Stimulated activated CD8-positive, alpha-beta memory T cell treated with anti-CD3 and anti-CD28 coated beads, Interleukin-15, amount 100 ng/mL, for 24 hours (primary cell): Measurements from ENCODE around the gene DCAF8.

Experiments used
- DNase-seq: peaks from one replicate; pipeline ENCODE4 v3.0.0-alpha.2; 2020; ENCODE audit warnings: low read depth

Gene DCAF8

GRCh38 chr1:160225345-160225744 lies 37.0 kb downstream of the DCAF8 start:
- no peak for DNase-seq

DNA sequence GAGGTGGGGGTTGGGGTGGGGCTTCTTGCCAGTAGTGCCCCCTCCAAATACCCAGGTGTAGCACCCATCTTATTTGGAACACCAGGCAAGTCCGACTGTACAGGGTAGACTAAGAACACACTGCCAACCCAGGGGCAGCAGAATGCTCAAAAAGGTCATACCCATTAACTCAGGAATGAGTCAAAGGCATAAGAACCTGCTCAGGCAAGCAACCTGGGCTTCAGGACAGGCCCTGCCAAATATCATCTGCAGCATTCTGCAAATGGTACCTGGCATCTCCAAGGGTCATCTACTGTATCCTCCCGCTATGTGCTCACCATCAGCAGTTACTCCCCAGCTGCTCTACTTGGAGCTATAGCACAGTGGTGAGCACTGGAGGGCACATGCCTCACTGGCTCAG lies 37.7 kb downstream of the DCAF8 start:
- DNase-seq, result no peak

GRCh38 chr1:160222546-160222945 lies 39.8 kb downstream of the DCAF8 start:
- no peak for DNase-seq

DNA sequence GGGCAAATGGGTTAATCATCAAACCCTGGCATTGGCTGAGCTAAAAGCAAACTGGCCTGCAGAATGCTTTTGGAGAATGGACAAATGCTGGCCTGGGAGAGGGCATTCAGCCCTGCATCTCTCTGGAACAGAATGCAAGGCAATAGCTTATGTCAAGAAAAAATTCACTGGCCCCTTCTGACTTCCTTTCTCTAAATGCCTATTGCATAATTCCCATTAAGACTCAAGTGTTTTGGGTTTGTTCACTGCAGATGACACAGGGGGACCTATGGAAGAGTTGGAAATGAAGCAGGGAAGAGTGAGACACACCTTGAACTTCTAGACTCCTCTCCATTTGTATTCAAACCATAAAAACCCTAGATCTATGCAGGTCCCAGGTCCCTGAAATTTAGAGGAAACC lies 41.3 kb downstream of the DCAF8 start:
- no peak for DNase-seq

- DNase-seq, result no peak
Observed at GRCh38 chr1:160220301-160220700, 42.0 kb downstream of the DCAF8 start.

DNA sequence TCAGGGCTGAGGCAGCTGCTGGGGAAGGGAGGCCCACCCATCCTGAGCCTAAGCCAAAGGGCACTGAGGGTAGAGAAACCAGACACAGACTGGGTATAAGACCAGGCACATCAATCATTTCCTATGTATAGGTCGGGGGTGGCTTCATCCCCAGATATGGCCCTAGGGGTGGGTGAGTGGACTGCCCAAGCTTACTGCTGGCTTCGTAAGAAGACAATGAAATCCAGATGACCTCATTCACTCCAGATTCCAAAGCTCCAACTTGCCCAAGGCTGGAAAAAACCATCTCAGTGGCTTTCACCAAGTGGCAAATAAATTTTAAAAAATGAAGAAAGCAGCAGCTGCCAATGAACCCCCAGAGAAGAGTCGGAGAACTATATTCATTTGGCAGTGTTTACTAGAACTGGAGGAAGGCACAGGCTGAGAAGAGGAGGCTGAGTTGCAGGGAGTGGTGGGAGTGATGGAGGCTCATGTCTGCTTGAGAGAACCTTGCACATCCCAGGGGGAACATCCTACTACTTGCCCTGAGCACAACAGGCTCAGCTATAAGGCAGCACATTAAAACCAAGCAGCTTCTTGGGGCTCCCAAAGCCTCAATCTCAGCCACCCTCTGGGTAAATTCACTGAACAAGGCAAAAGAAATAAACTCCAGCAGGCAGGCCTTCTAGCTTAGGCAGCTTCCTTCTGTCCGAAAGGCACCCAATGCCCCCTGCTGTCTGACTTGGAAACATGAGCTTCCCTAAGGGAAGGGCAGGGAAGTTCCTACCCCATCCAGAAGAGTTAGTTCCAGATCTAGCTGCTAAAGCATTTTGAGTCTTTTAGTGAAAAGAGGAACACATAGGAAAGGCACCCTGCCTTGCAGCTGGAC lies 43.1 kb downstream of the DCAF8 start:
- no peak for DNase-seq

DNA sequence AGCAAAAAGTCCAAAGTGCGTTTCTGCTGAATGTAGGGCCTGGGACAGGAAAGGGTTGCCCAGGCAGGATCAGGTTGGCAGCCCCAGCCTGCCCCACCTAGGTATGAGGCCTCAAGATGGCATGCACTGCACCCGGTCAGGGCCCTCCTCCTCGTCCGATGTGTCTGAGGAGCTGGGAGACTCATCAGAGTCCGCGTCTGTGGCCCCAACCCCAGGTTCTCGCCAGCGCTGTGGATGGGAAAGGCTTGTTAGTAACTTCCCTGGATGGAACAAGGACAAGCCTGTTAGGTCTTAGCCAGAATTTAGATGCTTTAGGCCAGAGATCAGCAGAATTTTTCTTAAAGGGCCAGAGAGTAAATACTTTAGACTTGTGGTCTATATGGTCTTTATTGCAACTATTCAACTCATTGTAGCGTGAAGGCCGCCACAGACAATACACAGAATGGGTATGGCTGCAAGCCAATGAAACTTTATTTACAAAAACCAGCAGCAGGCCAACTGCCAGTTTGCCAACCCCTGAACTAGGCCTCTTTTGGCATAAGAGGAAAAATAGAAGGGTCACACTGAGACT lies 44.8 kb downstream of the DCAF8 start:
- no peak for DNase-seq

GRCh38 chr1:160216301-160216700 lies 46.0 kb downstream of the DCAF8 start:
- DNase-seq, result no peak

DNA sequence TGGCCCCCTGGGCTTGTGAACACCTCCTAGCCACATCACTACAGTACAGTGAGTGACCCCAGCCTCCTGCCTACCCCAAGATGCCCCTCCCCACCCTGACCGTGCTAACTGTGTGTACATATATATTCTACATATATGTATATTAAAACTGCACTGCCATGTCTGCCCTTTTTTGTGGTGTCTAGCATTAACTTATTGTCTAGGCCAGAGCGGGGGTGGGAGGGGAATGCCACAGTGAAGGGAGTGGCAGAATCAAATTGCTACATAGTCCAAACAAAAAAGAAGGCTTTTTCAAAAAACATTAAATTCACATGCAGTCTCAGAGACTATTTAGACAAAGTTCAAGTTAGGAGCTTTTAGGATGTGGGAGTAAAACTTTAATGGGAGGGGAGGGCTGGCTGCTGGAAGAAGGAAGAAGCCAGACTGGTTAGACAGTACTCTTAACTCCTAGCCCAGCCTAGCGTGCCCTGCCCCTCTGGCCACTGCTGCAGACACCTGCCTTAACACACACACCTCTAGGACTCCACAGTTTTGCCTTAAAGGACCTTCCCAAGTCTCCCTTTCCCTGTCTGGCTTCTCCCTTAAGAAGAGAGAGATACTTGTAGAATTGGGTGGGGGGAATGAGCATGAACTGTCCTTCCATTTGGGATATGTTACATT lies 47.7 kb downstream of the DCAF8 start:
- DNase-seq, result no peak

DNA sequence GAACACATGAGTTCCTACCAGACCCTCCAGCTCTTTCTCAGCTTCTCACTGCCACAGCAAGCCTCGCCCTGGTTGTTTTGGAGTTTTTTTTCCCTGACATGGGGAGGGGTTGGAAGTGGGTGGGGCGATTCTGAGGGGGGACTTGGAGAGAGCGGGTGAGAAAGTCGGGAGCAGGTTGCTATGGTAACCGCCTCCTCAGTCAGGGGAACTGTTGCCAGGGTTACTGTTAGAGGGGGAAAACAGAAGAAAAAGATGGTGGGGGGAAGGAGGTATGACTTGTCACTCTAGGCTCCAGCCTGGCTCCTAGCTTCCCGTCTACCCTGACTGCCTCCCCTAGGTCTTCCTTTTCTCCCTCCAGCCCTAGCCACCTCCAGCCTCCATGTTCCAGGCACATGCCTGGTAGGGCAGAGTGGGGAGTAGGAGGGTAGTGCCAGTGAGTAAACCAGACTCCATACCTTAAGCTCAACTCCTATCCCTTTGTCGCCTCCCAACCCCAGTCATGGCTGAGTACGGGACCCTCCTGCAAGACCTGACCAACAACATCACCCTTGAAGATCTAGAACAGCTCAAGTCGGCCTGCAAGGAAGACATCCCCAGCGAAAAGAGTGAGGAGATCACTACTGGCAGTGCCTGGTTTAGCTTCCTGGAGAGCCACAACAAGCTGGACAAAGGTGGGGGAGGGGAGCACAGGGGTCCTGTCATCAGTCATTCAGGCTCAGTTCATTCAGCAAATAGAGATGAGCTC lies 51.1 kb downstream of the DCAF8 start:
- DNase-seq, result no peak

GRCh38 chr1:160210561-160210960 lies 51.8 kb downstream of the DCAF8 start:
- no peak for DNase-seq

- no peak for DNase-seq
Observed at GRCh38 chr1:160209321-160210046, 52.9 kb downstream of the DCAF8 start.

- DNase-seq, result no peak
Observed at GRCh38 chr1:160208557-160209320, 53.6 kb downstream of the DCAF8 start.

DNA sequence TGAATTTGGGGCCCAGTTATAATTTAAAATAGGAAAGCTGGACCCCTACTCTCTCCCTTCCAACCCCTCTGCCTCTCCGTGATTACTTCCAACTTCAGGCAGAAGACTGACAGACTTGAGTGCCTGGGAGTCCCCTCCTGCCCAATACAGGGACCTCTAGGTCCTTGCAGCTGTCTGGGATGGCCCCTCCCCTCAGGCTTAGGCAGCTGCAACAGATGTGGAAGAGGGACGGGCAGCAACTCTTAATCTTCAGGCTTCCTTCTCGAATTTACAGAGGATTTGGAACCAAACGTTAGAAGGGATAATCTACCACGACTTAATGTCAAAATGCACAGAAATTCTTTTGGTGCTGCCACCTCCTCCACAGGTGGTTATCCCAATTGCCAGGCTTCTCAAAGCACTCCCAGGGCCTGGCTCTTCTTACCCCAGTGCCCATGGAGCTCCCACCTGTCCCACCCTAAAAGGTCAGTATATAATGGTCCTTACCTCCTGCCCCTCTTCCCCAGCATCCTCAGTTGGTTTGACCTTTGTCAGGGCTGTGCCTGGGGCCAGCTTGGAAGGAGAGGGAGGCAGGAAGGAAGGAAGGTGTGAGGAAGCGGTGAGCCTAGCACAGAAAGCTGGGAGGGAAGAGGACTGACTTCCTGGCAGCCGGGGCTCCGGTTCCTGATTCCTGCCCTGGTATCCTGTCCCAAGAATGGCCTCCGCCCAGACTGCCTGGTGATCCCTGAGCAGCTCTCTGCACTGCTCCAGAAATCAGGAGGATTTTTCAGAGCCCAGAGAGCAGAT lies 54.4 kb downstream of the DCAF8 start:
- no peak for DNase-seq

- DNase-seq, result no peak
Observed at GRCh38 chr1:160207118-160207650, 55.2 kb downstream of the DCAF8 start.

GRCh38 chr1:160206421-160207117 lies 55.8 kb downstream of the DCAF8 start:
- DNase-seq, result no peak

DNA sequence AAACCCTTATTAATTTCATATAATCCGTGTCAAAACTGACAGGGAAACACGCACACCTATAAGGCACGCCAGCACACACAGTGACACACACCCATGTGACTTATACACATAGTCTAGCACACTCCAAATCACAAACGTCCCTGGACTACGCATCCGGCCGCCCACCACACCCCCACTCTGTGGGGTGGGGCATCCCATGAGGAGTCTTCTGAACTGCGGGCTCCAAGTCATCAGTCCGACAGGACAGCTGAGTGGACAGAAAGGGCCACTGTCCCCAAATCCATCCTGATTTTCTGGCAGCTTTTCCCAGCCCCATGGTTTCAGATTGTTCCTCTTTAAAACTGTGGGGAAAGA lies 56.3 kb downstream of the DCAF8 start:
- peak; percentile 15 for DNase-seq

GRCh38 chr1:160205242-160206035 lies 56.9 kb downstream of the DCAF8 start, which contains the start of gene PEA15:
Gene PEA15 (plus strand): TSS chr1:160205384. CDS start chr1:160211545, 6,161 bp downstream.
- peak; percentile 47 for DNase-seq
